Measurements from ENCODE around the gene NOTCH1. TPM values are rescaled to one million over a fixed set of nuclear protein-coding genes. Genes with fewer than 3 reads are reported as not detected.

The NOTCH1 gene
- polyA plus RNA-seq, 2 of the 4 experiments (the other 2 are of a cell fraction), result 0.88 to 5.7 TPM

DNA sequence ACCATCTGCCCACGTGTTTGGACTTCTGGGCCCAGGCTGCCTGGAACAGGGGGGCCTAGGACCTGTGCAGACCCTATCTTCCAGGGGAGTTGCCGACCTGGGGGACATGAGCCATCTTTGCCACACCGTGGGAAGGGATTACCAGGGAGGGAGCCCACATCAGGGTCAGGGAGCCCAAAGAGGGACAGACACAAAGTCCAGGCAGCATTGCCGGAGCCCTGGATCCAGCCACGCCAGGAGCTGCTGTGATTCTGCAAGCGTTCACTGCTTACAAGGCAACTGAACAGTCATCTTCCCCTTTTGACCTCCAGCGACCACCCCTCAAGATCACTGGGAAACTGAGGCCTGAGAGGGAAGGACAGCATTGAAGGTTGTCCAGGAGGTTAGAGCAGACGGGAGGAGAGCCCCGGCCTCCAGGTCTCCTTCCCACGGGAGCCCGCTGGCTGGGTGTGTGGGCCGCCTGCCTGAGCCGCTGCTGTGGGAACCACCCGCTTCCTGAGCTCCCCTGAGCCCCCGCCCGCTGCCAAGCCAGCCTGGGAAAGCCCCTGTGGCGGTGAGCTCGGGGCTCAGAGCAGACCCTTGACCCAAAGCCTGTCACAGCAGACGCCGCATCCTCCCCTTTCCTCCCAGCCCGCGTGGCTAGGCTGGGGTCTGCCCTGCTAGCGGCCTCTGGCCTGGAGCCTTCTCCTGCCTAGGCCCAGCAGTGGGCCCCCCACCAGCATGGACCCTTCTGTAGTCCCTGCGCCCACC, 17.1 kb upstream of the NOTCH1 start (continued):
- TF ChIP-seq RAD21 (conservative IDR thresholded peaks at IDR 0.05 in 1 of 2, IDR thresholded peaks at IDR 0.05 in 1 of 2), result no peak
- no peak for TF ChIP-seq GATA3 (IDR thresholded peaks at IDR 0.05; ENCODE audit: borderline replicate concordance)
- TF ChIP-seq, protein P1, sequence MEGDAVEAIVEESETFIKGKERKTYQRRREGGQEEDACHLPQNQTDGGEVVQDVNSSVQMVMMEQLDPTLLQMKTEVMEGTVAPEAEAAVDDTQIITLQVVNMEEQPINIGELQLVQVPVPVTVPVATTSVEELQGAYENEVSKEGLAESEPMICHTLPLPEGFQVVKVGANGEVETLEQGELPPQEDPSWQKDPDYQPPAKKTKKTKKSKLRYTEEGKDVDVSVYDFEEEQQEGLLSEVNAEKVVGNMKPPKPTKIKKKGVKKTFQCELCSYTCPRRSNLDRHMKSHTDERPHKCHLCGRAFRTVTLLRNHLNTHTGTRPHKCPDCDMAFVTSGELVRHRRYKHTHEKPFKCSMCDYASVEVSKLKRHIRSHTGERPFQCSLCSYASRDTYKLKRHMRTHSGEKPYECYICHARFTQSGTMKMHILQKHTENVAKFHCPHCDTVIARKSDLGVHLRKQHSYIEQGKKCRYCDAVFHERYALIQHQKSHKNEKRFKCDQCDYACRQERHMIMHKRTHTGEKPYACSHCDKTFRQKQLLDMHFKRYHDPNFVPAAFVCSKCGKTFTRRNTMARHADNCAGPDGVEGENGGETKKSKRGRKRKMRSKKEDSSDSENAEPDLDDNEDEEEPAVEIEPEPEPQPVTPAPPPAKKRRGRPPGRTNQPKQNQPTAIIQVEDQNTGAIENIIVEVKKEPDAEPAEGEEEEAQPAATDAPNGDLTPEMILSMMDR (IDR thresholded peaks at IDR 0.05), result no peak

DNA sequence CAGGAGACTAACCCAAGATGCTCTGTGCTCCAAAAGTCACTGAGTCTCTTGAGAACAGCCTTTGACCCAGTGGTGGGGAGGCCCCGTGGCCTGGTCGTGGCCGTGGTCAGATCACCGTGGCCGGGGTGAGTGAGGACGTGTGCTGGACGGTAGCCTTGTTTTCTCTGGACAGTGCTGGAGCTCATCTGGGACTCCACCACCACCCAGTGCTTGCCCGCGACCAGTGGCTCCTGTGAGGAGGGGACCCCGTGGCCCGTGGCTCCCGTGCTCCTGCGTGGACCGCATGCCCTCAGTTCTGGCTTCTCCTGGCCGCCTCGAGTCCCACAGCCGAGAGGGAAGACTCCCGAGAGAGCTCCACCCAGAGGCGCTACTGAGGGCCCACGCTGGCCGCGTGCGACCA, 15.9 kb upstream of the NOTCH1 start:
- no peak for TF ChIP-seq MAZ (IDR thresholded peaks at IDR 0.05; ENCODE audit: borderline replicate concordance, low read depth, low read length)
- TF ChIP-seq, protein P2, sequence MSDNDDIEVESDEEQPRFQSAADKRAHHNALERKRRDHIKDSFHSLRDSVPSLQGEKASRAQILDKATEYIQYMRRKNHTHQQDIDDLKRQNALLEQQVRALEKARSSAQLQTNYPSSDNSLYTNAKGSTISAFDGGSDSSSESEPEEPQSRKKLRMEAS (IDR thresholded peaks at IDR 0.05), result no peak
- no peak for TF ChIP-seq ZC3H11A (IDR thresholded peaks at IDR 0.05)
- TF ChIP-seq CHD2 (IDR thresholded peaks at IDR 0.05; ENCODE audit: low read length, partially characterized antibody), result no peak
- no peak for TF ChIP-seq CBX2 (IDR thresholded peaks at IDR 0.05; ENCODE audit: borderline replicate concordance, low read depth)
- no peak for TF ChIP-seq ESRRA (IDR thresholded peaks at IDR 0.05; ENCODE audit: borderline replicate concordance, low read length)
- TF ChIP-seq CHD4 (IDR thresholded peaks at IDR 0.05; ENCODE audit: borderline replicate concordance), result no peak
- TF ChIP-seq NPAS2 (CRISPR knock-in tag; IDR thresholded peaks at IDR 0.05; ENCODE audit: borderline replicate concordance), result no peak
- no peak for TF ChIP-seq JUNB (IDR thresholded peaks at IDR 0.05)
- no peak for TF ChIP-seq TFCP2L1 (CRISPR knock-in tag; IDR thresholded peaks at IDR 0.05)
- no peak for TF ChIP-seq JUN (IDR thresholded peaks at IDR 0.05)
- no peak for TF ChIP-seq ATOH8 (CRISPR knock-in tag; IDR thresholded peaks at IDR 0.05; ENCODE audit: low read depth)
- TF ChIP-seq KDM5A (IDR thresholded peaks at IDR 0.05), result no peak
- DNase-seq (ENCODE audit: low read depth in 1 of 2, low spot score in 1 of 2), result no peak
- Histone ChIP-seq H3K4me3 (no peak overlapping the region), H3K4me1 (peaks cover 22% of the 10 kb centered on the region), H3K9me3 (peaks cover 12% of the 10 kb centered on the region), H3K27ac (no peak overlapping the region), H3K4me2 (no peak overlapping the region)
- CTCF ChIA-PET, result interaction anchor here (1.0 to 4.6 kb wide), 3 partner anchors 16 to 73 kb away, joined by 3 to 28 read pairs (median 6); partner anchors contain the start of gene NOTCH1
- 83% methylated on average over 22 of the region's 23 CpGs for WGBS (ENCODE audit: missing lambda C conversion rate)
- no peak for FAIRE-seq
- ATAC-seq, result no peak
- POLR2A ChIA-PET, result no interaction called here

DNA sequence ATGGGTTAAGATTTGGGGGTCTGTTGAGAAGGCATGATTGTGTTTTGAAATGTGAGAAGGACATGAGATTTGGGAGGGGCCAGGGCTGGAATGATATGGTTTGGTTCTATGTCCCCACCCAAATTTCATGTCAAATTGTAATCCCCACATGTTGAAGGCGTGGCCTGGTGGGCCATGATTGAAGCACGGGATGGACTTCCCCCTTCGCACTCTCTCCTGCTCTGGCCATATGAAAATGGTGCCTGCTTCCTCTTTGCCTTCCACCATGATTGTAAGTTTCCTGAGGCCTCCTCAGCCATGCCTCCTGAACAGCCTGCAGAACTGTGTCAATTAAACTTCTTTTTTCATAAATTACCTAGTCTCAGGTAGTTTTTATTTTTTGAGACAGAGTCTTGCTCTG, 14.7 kb upstream of the NOTCH1 start:
- no peak overlapping the region for H3K4me2 ChIP-seq
- peaks cover 12% of the 10 kb centered on the region for H3K9me3 ChIP-seq
- DNase-seq (ENCODE audit: low read depth in 1 of 2, low spot score in 1 of 2) (no peak), ATAC-seq (no peak), FAIRE-seq (no peak)
- TF ChIP-seq, protein P3, sequence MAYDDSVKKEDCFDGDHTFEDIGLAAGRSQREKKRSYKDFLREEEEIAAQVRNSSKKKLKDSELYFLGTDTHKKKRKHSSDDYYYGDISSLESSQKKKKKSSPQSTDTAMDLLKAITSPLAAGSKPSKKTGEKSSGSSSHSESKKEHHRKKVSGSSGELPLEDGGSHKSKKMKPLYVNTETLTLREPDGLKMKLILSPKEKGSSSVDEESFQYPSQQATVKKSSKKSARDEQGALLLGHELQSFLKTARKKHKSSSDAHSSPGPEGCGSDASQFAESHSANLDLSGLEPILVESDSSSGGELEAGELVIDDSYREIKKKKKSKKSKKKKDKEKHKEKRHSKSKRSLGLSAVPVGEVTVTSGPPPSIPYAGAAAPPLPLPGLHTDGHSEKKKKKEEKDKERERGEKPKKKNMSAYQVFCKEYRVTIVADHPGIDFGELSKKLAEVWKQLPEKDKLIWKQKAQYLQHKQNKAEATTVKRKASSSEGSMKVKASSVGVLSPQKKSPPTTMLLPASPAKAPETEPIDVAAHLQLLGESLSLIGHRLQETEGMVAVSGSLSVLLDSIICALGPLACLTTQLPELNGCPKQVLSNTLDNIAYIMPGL (CRISPR knock-in tag; IDR thresholded peaks at IDR 0.05; ENCODE audit: borderline replicate concordance), result no peak
- no peak for TF ChIP-seq BCL3 (IDR thresholded peaks at IDR 0.05)
- no peak for TF ChIP-seq HDAC2 (IDR thresholded peaks at IDR 0.05)
- no peak for TF ChIP-seq ZNF302 (CRISPR knock-in tag; IDR thresholded peaks at IDR 0.05)
- TF ChIP-seq ESRRA (IDR thresholded peaks at IDR 0.05; ENCODE audit: borderline replicate concordance, low read length), result no peak
- TF ChIP-seq BHLHE40 (IDR thresholded peaks at IDR 0.05; ENCODE audit: low read depth, low read length), result no peak
- TF ChIP-seq CEBPB (IDR thresholded peaks at IDR 0.05), result no peak
- TF ChIP-seq HEYL (CRISPR knock-in tag; IDR thresholded peaks at IDR 0.05), result no peak
- TF ChIP-seq, protein P1 (IDR thresholded peaks at IDR 0.05), result no peak
- TF ChIP-seq PHF8 (IDR thresholded peaks at IDR 0.05; ENCODE audit: borderline replicate concordance, low read depth), result no peak
- no peak for TF ChIP-seq KDM1A (IDR thresholded peaks at IDR 0.05; ENCODE audit: low read depth)
- H3K4me3 ChIP-seq, result no peak overlapping the region
- POLR2A ChIA-PET, result no interaction called here
- H3K4me1 ChIP-seq, result peaks cover 20% of the 10 kb centered on the region
- H3K27ac ChIP-seq, result no peak overlapping the region
- CTCF ChIA-PET, result interaction anchor here (1.6 kb wide), 1 partner anchor 8 kb away, joined by 4 read pairs; no protein-coding TSS in a partner anchor
- WGBS (ENCODE audit: missing lambda C conversion rate), result 84% methylated on average over 3 of the region's 3 CpGs
